GM19468 (cell line): ENCODE measurements around the gene RGS6.

Experiments
- ATAC-seq: cut with Tn5 transposase; IDR thresholded peaks from one replicate; pipeline ENCODE4 v1.9.1; 2021; ENCODE audit warnings: mild to moderate bottlenecking, moderate library complexity, moderate number of reproducible peaks; ENCODE audit not compliant: unreplicated experiment; ENCODE audit errors: extremely low read depth

The RGS6 gene

DNA sequence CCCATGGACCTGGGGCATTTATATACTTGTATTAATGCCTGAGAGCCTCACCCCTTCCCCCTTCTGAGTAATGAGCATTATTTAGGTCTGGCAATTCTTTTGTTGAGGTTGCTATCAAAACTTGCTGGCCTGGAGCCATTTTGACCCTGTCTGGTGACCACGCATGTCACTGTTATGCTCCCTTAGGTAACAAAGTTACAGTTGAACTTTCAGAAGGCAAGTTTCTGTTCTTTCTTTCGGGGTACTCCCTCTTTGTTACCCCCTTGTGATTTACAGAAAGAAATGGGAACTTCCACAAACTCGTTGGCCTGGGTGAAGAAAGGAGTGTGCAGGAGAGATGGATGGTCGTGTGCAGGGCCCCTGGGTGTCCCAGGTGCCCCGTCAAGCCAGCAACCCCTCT lies 656.3 kb downstream of the RGS6 start:
- ATAC-seq, result no peak

DNA sequence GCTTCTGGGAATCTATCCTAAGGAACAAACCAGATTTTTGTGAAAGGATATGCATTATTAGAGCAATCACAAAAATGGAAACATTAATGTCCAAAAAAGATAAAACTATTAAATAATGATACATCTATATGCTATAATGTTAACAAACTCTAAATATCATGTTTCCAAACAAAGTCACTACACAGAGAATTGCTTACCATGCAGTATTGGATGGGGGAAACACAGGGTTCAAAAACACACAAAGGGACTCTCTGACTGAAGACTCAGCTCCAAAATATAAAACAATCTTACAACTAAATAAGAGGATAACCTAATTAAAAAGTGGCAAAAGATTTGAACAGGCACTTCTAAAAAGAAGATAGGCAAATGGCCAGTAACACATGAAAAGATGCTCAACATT lies 657.4 kb downstream of the RGS6 start:
- ATAC-seq, result no peak

DNA sequence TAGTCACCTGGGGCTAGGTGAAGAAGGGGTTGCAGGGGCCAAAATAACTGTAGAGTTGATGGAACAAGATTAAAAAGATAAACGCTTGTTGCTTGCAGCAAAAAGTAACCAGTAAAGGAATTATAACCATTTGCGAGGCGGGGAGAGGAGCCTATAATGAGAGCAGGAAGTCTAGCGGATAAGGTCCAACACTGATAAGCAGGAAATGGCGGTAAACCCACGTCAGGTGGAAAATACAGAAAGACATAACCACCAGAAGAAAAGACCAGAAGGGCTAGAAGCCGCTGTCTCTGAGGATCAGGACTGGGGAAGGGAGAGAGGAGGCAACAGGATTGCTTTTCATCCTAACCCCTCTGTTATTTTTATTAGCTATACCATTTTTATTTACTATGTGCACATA lies 658.3 kb downstream of the RGS6 start:
- no peak for ATAC-seq

DNA sequence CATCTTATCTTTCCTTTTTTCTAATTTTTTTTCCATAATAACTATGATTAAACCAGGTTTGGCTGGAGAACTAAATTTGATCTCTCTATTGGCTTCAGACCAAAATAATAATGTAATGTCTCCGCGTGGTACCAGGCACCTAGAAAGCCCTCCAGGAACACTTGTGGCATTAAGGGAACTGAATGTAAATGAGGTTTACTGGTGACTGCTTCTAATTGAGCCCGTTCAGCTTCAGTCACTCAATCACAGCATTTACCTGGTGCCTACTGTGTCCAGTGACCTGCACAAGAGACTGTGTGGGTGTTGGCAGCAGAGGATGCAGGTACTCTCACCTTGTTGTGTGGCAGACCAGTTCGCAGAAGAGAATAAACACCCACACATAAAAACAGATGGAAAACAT lies 659.2 kb downstream of the RGS6 start:
- no peak for ATAC-seq

DNA sequence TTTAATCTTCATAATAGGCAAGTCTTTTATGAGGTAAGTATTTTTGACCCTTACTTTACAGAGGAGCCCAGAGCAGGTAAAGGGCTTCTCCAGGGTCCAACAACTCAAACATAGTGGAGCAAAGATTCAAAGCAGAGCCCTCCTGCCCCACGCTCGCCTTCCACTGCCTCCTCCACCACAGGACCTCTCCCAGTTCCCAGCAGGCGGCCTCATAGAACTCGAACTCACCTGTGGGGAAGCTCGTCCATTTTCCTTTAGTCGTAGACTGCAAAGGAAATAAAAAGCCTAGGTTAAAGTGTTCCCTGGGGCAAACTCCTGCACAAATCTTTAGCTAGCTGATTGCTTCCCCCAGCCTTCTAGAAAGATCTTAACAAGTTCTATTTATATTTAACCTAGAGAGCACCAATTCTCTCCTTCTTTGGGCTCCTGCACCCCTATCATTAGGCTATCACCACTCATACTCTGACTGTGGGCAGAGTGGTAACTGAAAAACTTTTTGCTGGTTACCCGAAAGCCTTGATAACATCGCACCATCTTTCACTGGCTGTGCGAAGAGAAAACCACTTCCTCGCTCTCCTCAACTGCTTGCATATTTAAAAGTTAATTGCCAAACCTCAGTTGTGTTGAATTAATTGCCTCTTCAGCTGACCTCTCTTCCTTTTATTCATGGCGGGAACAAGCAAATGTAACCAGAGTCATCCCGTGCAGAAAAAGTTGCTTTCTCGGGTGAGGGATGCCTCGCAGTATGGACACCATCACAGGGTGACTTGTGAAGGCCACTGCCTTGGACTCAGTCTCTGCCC lies 662.1 kb downstream of the RGS6 start:
- peak; percentile 62 for ATAC-seq

DNA sequence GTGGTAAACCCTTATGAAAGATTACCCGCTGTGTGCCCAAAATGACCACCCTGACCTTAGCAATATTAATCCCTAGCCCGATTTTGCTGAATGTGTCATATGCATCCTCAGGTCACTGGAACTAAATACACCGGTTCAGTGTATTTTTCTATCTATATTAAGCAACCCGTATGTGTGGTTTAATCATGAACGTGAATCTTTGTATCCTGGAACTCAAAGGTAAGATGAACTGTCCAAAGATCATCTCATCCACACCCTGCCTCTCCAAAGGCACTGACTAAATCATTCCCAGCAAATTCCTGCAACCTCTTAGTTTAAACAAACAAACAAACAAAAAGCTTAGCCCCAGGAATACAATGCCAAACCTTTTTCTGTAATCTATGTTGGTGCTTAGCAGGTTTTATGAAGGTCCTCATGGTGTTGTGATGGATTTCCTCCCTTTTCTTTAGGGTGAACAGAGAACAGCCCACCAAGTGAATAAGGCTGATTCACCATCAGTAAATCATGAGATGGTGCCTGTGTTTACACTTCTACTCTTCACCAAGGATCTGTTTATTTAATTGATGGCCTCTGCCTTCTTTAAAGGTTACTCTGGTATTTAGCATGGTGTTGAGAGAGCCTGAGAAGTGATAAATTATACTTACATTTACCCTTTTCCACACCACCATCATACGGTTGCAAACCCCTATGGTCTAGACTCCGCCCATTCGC lies 663.1 kb downstream of the RGS6 start:
- no peak for ATAC-seq

DNA sequence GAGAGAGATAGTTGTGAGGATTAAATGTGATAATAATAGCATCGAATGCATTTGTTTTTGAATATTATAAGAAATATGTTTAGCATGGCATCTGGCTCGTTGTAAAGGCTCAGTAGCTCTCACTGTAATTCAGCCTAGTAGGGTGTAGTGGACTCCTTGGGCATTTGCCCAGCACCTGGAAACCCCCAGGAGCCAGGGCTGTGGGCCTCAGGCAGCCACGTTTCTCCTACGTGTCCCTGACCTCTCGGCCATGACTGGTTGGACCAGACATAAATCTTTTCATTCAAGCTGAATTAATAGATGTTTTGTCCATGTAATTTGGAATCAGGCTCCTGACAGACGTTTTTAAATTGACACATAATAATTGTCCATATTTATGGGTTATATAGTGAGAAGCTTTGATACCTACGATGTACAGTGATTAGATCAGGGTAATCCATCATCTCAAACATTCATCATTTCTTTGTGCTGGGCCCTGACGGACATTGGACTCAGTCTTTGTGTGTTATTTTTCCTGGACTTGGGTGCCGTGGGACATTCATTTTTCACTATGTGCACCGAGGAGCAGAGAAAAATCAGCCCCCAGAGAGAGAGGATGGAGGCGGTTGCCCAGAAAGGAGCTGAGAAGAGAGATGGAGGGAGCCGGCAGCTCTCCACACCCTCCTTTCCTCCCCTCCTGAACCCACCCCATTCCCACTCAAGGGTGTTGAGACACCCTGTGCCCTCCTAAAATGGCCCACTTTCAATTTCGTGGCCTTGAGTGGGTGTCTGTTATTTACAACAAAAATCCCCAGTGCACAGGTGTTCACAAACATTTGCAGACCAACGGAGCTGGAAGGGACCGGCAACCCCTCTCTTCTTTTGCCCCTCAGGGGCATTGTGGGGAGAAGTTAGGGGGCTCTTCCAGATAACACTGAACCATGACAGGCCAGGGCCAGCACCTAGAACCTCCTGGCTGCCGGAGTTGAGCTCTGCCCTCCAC lies 665.3 kb downstream of the RGS6 start:
- ATAC-seq, result no peak

DNA sequence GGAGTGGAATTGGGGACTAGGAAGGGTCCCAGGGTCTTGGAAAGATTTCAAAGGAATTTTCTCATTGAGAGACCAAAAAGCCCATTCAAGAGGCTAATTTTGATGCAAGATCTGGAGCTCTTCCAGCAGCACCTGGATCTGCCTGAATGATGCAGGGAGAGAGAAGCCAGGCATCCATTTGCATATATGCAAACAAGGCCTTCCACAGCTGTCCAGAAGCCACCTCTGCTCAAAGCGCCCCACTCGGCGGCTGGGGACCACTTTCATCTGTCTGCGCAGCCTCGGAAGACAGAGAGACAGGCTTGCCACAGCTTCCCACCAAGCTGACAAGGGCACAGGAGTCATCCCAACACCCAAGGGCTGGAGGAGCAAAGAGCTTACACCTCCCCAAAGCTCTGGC lies 666.1 kb downstream of the RGS6 start:
- ATAC-seq, result no peak

DNA sequence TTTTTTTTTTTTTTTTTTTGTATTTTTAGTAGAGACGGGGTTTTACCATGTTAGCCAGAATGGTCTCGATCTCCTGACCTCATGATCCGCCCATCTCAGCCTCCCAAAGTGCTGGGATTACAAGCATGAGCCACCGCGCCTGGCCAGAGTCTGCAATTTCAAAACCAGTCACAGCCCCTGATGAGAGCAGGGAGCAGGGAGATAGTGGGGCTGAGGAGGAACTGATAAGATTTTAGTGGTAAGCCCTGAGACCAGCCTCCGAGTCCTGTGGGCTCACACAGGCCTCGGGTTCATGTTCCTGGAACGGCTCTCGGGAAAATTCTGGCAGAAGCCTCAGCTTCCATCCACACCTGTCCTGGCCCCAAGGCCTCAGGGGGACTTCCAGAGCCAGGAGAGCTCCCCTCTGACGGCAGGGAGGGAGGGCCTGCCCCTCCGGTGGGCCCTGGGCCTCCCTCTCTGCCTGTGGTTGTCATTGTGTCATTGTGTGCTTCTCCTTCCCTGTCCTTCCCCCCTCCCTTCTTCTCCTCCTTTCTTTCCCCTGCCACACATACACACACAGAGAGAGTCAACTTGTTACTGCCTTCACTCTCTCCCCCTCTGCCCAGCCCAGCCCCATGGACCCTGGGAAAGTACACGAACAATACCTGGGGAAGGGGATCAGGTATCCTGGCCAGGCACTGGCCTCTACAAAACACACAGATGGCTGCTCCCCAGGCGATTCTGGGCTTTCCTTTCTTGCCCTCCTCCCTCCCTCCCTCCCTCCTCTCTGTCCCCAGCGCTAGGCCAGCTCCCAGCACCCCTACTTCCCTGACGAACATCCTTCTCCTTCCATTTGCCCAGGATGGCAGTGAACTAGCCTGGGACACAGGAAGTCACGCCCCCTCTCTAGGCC lies 667.6 kb downstream of the RGS6 start:
- no peak for ATAC-seq

DNA sequence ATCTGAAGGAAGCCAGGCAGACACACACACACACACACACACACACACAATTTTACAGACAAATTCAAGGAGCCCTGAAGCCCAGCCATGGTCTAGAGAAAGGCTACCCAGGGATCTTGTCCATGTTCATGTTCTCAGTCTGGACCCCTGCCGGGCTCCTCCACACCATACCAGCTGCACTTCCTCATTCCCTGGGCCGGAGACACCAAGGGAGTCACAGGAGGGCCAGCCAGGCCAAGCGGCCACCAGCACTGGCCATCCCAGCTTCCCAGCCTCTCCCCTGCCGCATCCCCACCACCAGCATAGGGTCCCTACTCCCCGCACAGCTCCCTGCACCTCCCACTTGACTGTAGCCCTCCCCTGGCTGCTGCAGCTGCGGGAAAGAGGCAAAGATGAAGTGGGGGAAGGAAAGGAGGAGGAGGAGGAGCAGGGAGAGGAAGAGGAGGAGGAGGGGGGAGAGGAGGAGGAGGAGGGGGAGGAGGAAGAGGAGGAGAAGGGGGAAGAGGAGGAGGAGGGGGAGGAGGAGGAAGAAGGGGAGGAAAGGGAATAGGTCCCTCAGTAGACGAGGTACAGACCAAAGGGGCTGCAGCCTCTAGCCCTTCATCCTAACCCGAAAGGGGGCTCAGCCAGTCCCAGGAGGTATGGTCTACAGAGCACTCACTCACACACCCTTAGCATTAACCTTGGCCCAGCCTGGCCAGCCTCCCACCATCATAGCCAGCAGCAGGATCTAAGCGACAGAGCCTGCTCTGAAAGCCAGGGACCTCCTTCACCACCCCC lies 668.5 kb downstream of the RGS6 start:
- ATAC-seq, result no peak

DNA sequence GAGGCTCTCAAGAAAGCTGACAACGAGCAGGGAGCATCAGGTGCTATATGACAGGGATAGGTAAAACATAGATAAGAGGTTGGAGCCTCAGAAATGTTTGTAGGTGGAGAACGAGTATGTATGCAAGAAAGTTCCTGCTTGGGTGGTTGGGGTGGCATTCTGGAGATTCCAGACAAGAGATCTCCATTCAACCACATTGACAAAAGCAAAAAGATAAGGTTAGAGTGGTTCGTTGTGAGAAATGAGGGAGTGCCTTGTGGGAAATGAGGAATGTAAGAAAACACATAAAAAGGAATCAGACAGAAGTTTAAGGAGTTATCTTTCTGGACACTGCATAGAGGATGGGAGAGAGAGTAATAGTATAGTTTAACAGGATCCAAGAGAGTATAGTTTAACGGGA lies 671.4 kb downstream of the RGS6 start:
- no peak for ATAC-seq

DNA sequence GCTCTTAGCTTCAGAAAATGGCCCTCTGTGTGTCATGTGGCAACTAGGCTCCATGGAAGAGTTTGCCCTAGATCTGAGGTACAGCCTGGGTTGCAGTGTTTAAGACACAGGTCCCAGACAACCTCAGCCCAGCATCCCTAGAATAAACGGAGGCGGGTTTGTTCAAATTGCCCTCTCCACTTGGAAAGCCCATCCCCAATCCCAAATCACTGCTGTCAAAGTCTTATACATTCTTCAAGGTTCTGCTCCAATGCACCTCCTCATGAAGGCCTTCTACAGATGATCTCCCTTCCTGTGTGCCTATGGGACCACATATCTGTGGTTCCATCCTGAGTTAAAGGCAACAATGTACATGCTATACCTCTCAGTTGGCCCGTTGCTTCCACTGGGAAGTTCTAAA lies 671.9 kb downstream of the RGS6 start:
- no peak for ATAC-seq

DNA sequence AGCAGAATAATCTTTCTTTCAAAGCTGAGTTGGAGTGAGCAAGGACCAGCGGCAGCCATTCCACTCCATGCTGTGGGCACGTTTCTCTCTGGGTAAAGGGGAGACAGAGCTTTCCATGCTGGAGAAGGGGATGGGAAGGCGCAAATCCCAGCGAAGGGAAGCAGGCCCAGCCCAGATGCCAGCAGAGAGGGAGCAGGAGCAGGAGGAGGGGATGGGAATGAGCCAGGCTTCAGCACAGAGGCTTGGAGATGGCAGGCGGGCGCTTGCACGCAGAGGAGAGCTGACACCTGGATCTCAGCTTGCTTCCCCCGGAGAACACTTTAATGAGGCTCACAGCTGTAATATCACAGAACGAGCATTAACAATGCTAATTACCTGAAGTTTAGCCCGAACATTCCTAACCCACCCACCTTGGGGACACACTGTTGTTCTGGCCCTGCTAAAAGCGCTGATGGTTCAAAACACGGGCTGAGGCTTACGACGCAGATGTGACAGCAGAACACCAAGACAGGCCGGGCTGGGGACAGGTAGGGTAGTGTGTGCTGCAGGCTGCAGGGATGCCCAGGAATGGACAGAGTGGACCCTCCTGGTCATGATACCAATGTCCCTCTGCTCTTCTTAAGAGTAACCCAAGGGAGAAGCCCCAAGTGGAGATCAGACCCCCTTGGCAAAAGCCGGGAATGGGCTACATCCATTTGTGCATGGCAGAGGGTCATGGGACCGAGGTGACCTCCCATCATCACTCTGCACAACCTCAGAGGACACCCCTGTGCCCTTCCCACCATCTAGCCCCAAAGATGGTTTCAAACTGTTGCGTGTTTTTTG lies 673.1 kb downstream of the RGS6 start:
- no peak for ATAC-seq

DNA sequence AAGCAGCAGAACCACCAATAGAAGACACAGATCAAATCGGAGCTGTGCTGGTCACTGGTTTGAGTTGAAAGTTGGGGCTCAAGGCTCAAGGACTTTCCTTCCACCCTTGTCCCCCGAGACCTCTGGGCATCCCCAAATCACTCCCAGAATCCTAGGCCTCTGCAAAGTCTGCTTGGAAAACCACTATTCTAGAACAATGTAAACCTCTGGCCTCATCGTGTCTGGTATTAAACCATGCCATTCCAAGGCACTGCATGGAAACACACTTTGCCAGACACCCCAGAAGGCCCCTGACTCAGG lies 673.6 kb downstream of the RGS6 start:
- no peak for ATAC-seq

DNA sequence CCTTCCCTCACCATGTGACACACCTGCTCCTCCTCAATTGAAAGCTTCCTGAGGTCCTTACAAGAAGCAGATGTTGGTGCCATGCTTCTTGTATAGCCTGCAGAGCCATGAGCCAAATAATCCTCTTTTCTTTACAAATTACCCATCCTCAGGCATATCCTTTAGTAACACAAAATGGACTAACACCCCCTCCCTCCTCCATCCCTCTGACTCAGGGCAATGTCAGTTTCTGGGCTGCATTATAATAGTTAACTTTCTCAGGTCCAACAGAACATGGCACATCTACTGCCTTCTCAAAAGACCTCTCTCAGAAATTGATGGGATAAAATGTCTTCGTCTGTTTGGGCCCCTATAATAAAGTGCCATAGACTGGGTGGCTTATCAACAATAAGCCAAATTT lies 674.6 kb downstream of the RGS6 start:
- no peak for ATAC-seq

DNA sequence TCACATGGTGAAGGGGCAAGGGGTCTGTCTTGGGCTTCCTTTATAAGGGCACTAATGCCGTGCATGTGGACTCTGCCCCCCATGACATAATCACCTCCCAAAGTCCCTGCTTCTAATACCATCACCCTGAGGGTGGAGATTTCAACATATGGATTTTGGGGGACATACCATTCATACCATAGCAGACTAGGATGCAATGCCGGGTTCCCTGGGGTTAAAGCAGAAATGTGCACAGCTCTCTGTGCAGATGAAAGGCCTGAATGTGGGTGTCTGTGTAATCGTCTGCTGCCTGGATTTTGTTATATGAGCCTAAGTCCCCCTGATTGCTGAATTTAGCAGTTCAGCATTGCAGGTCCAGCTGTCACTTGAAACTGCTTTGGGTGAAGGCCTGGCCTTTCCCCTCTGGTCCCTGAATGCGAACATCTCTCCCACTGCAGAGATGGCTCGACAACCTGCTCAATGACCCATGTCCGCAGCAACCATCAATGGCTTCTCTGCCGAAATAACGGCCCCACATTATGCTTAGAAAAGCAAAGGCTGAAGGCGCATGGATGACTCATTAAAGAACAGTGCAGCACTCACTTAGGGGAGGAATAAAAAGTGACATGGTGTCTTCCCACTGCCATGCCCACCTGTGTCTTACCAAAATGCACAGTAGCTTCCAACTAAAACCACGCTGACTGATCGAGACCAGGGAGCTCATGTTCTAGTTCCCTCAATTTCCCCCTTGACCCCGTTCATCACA lies 675.3 kb downstream of the RGS6 start:
- no peak for ATAC-seq

DNA sequence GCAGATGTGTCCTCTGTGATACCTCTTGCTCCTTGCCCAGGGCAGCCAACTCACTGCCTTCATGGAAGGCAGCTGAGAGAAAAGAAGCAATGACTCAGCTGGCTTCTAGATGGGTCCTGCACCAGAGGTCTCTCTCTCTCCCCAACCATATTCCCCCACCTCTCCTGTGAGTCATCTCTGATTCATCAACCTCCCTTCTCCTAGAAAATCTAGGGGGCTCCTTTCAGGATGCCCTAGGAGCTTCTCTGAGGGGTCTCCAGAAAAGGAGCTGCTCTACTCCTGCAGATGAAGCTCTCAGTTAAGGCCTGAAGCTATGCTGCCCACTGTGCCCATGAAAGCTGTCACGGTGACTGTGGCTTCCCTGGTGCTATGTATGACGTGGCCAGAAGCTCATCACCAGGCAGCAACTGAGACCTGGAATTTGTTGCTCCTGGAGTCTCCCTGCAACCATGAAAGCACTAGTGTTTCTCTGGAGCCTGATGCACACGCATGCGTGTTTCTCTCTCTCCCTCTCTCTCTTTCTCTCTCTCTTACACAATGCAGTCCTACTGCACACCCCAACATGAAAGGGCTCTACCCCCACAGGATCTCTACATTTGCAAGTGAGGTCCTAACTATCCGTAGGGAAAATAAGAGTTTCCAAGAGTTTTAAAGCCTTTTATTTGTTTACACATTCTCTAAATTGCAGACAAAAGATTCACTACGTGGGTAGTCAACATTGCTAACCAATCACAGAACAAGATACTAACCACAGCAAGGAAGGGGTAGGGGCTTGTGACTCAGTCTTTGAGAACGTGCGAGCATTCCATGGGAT lies 676.4 kb downstream of the RGS6 start:
- ATAC-seq, result no peak
